HEK293 (cell line): Measurements from ENCODE around the gene AP5Z1.

Source experiments
- CTCF ChIA-PET: fragments of 350-600 bp; formaldehyde crosslinking; extraction: SDS; loops from one replicate; lab custom pipeline; 2021; ENCODE audit warnings: antibody characterized with exemption; lab: Yijun Ruan, JAX
- POLR2A ChIA-PET: fragments of 300-600 bp; formaldehyde crosslinking; extraction: SDS; loops from one replicate; lab custom pipeline; 2020; ENCODE audit warnings: antibody characterized with exemption, inconsistent platforms; lab: Yijun Ruan, JAX
- H3K27ac ChIP-seq: fragments of 200-500 bp; sonication (Bioruptor generic); 2 replicates; pipeline ENCODE4 v1.5.1; 2014; ENCODE audit warnings: low read depth, low read length, control low read depth, inconsistent platforms; ENCODE audit errors: extremely low read depth
- H3K36me3 ChIP-seq, 2 experiments: fragments of 200-500 bp in 1 of 2; sonication (Bioruptor generic) in 1 of 2; 1 replicate in 1 of 2; 2 replicates in 1 of 2; pipeline ENCODE4 v1.5.1; 2014 to 2017; ENCODE audit warnings: inconsistent platforms in 2 of 2, low read length in 2 of 2; ENCODE audit not compliant: control insufficient read depth in 2 of 2, insufficient read depth in 1 of 2
- H3K4me1 ChIP-seq: fragments of 200-500 bp; sonication (Bioruptor generic); 2 replicates; pipeline ENCODE4 v1.5.1; 2014; ENCODE audit warnings: mild to moderate bottlenecking, low read length, inconsistent platforms; ENCODE audit not compliant: control insufficient read depth, insufficient read depth
- H3K4me3 ChIP-seq: 2 replicates; pipeline ENCODE4 v1.5.1; 2011; ENCODE audit warnings: low read depth, mild to moderate bottlenecking, control low read depth, low read length, moderate library complexity
- H3K9me3 ChIP-seq: fragments of 200-500 bp; sonication (Bioruptor generic); 2 replicates; pipeline ENCODE4 v1.5.1; 2014; ENCODE audit warnings: low read depth, low read length, inconsistent platforms; ENCODE audit not compliant: control insufficient read depth, insufficient read depth
- AEBP2 ChIP-seq: fragments of 450-650 bp; formaldehyde crosslinking; IDR thresholded peaks from 2 replicates; pipeline ENCODE4 v1.5.1; 2016; ENCODE audit warnings: missing biosample characterization, missing genetic modification characterization, borderline replicate concordance
- BCL11B ChIP-seq: fragments of 450-650 bp; formaldehyde crosslinking; IDR thresholded peaks from 2 replicates; pipeline ENCODE4 v1.5.1; 2016; ENCODE audit warnings: low read depth, missing biosample characterization, missing genetic modification characterization
- EGR2 ChIP-seq: fragments of 450-650 bp; formaldehyde crosslinking; IDR thresholded peaks from 2 replicates; pipeline ENCODE4 v1.5.1; 2016; ENCODE audit warnings: low read depth, missing biosample characterization, missing genetic modification characterization
- GLIS1 ChIP-seq: fragments of 450-650 bp; formaldehyde crosslinking; IDR thresholded peaks from 2 replicates; pipeline ENCODE4 v1.5.1; 2016; ENCODE audit warnings: missing biosample characterization, missing genetic modification characterization
- KLF9 ChIP-seq: fragments of 450-650 bp; formaldehyde crosslinking; IDR thresholded peaks from 2 replicates; pipeline ENCODE4 v1.5.1; 2016; ENCODE audit warnings: missing biosample characterization, missing genetic modification characterization, low read depth
- PBX3 ChIP-seq: sonication (generic); formaldehyde crosslinking; IDR thresholded peaks from 2 replicates; pipeline ENCODE4 v1.8.1; 2022; ENCODE audit warnings: mild to moderate bottlenecking, moderate library complexity, missing genetic modification reagents
- REST ChIP-seq: fragments of 450-650 bp; formaldehyde crosslinking; IDR thresholded peaks from 2 replicates; pipeline ENCODE4 v1.5.1; 2016; ENCODE audit warnings: missing biosample characterization, missing genetic modification characterization
- SP7 ChIP-seq: fragments of 450-650 bp; formaldehyde crosslinking; IDR thresholded peaks from 2 replicates; pipeline ENCODE4 v1.5.1; 2016; ENCODE audit warnings: missing biosample characterization, missing genetic modification characterization
- TCF7L2 ChIP-seq: IDR thresholded peaks from 2 replicates; pipeline ENCODE4 v1.6.1; 2011; ENCODE audit warnings: low read depth, mild to moderate bottlenecking, inconsistent platforms, low read length, moderate library complexity, borderline replicate concordance
- YY2 ChIP-seq: fragments of 450-650 bp; formaldehyde crosslinking; IDR thresholded peaks from 2 replicates; pipeline ENCODE4 v1.5.1; 2016; ENCODE audit warnings: missing biosample characterization, missing genetic modification characterization
- ZBTB21 ChIP-seq: fragments of 450-650 bp; formaldehyde crosslinking; IDR thresholded peaks from 2 replicates; pipeline ENCODE4 v1.5.1; 2017; ENCODE audit warnings: missing biosample characterization, missing genetic modification characterization
- ZBTB8A ChIP-seq: fragments of 450-650 bp; formaldehyde crosslinking; IDR thresholded peaks from 2 replicates; pipeline ENCODE4 v1.5.1; 2016; ENCODE audit warnings: missing biosample characterization, missing genetic modification characterization
- ZFHX2 ChIP-seq: fragments of 450-650 bp; formaldehyde crosslinking; conservative IDR thresholded peaks from 2 replicates; pipeline ENCODE4 v1.5.1; 2016; ENCODE audit warnings: missing biosample characterization, missing genetic modification characterization
- ZIC2 ChIP-seq: fragments of 450-650 bp; formaldehyde crosslinking; IDR thresholded peaks from 2 replicates; pipeline ENCODE4 v1.5.1; 2016; ENCODE audit warnings: missing biosample characterization, missing genetic modification characterization
- ZNF146 ChIP-seq: fragments of 450-650 bp; formaldehyde crosslinking; IDR thresholded peaks from 2 replicates; pipeline ENCODE4 v1.5.1; 2016; ENCODE audit warnings: missing biosample characterization, missing genetic modification characterization
- ZNF19 ChIP-seq: fragments of 450-650 bp; formaldehyde crosslinking; IDR thresholded peaks from 2 replicates; pipeline ENCODE4; 2016; ENCODE audit warnings: missing biosample characterization, missing genetic modification characterization, low read depth
- ZNF324 ChIP-seq: fragments of 450-650 bp; formaldehyde crosslinking; IDR thresholded peaks from 2 replicates; pipeline ENCODE4 v1.5.1; 2016; ENCODE audit warnings: missing biosample characterization, missing genetic modification characterization
- ZNF530 ChIP-seq: fragments of 450-650 bp; formaldehyde crosslinking; IDR thresholded peaks from 2 replicates; pipeline ENCODE4 v1.5.1; 2016; ENCODE audit warnings: low read depth, missing biosample characterization, missing genetic modification characterization
- ZNF561 ChIP-seq: fragments of 450-650 bp; IDR thresholded peaks from 2 replicates; pipeline ENCODE4 v1.5.1; 2018; ENCODE audit warnings: missing biosample characterization, missing genetic modification characterization, borderline replicate concordance
- ZNF626 ChIP-seq: fragments of 450-650 bp; sonication (Bioruptor Pico); formaldehyde crosslinking; IDR thresholded peaks from 2 replicates; pipeline ENCODE4 v1.5.1; 2018; ENCODE audit warnings: missing biosample characterization, missing genetic modification characterization, inconsistent platforms
- ZNF629 ChIP-seq: fragments of 450-650 bp; formaldehyde crosslinking; IDR thresholded peaks from 2 replicates; pipeline ENCODE4 v1.5.1; 2017; ENCODE audit warnings: missing biosample characterization, missing genetic modification characterization
- ZNF664 ChIP-seq: fragments of 450-650 bp; formaldehyde crosslinking; IDR thresholded peaks from 2 replicates; pipeline ENCODE4 v1.5.1; 2016; ENCODE audit warnings: missing biosample characterization, missing genetic modification characterization
- ZSCAN18 ChIP-seq: fragments of 450-650 bp; formaldehyde crosslinking; IDR thresholded peaks from 2 replicates; pipeline ENCODE4 v1.5.1; 2016; ENCODE audit warnings: missing biosample characterization, missing genetic modification characterization

Gene AP5Z1

GRCh38 chr7:4737300-4737699, 38.1 kb upstream of the AP5Z1 start (continued):
- TF ChIP-seq AEBP2 (tag by site-specific recombination) (no peak), ZNF324 (no peak), REST (tag by site-specific recombination) (no peak), ZNF626 (tag by site-specific recombination) (no peak)

GRCh38 chr7:4738711-4739527, 36.5 kb upstream of the AP5Z1 start:
- no peaks in the 10 kb centered on the region for H3K9me3 ChIP-seq
- TF ChIP-seq TCF7L2 (peak; percentile 73; the same call in 1 of the 2 replicates), ZIC2 (tag by site-specific recombination) (peak; percentile 32; the same call in 1 of the 2 replicates), SP7 (peak; percentile 27; the same call in 1 of the 2 replicates), ZSCAN18 (tag by site-specific recombination) (no peak), YY2 (tag by site-specific recombination) (no peak), EGR2 (tag by site-specific recombination) (peak; percentile 42; the same call in 1 of the 2 replicates), PBX3 (CRISPR knock-in tag) (0 out of 2 replicates have a peak, but pooled peaks have one; percentile 24), ZNF146 (no peak), ZNF664 (tag by site-specific recombination) (no peak), KLF9 (tag by site-specific recombination) (no peak), ZNF561 (no peak), ZNF629 (tag by site-specific recombination) (0 out of 2 replicates have a peak, but pooled peaks have one; percentile 22), ZNF19 (no peak), ZFHX2 (tag by site-specific recombination) (peak; percentile 25; the same call in 1 of the 2 replicates), ZNF530 (tag by site-specific recombination) (no peak), BCL11B (tag by site-specific recombination) (no peak), GLIS1 (peak; percentile 55; the same call in 1 of the 2 replicates), ZBTB21 (no peak), ZBTB8A (tag by site-specific recombination) (0 out of 2 replicates have a peak, but pooled peaks have one; percentile 13)
- ChIA-PET POLR2A (no interaction called here), CTCF (interaction anchor here (0.6 kb wide), 1 partner anchor 235 kb away, joined by 3 read pairs; no protein-coding TSS in a partner anchor)
- peaks cover 5 to 19% of the 10 kb centered on the region in 2 experiments; a peak in 2 of 3 replicates for H3K36me3 ChIP-seq
- H3K4me1 ChIP-seq, result peaks cover 10% of the 10 kb centered on the region
- H3K27ac ChIP-seq, result peak overlapping the region; percentile 13; the same call in 1 of the 2 replicates
- no peak overlapping the region for H3K4me3 ChIP-seq
